NCI-H2227 (cell line): ENCODE measurements around the gene MAP3K5.
"Not testable (repeated sequence)": the region's sequence is repeated elsewhere in the genome, so short reads cannot be mapped to it uniquely, and the experiment has no call there.

ENCODE experiments used
- DNase-seq: peaks from one replicate; lab custom pipeline; 2025; ENCODE audit not compliant: unreplicated experiment; lab: John Stamatoyannopoulos, UW

Gene MAP3K5

DNA sequence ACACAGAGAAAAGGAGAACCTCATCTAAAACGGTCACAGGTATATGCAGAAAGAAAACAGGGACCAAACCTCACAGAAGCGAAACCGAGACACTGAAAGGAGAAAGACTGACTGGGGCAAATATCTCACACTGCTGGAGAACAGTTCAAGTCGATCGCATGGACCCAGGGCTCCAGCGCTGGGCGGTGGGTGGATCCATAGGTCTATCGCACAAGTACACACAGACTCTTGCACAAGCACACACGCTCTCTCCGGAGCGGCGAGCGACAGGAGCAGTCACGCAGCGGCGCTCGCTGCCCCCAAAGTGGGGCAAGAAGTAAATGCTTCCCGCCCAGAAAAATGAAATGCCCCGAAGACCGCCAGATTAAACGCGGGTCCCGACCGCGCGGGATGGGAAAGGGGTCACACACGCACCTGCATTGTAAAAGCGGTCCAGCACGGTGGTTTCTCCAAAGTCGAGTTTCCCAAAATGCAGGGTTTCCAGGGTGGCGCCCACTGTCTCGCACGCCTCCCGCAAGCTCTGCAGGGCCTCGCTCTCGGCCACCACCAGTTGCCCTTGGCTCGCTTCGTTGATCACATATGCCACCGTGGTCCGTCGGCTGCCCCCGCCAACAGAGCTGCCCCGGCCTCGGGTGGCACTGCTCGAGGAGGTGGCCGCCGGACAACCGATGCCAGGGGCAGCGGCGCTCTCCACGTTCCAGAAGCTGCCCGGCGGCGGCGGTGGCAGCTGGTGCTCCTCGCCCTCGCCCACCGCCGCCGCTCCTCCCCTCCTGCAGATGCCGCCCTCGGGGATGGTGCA is 782 bp downstream of the MAP3K5 start:
- peak; percentile 38 for DNase-seq

DNA sequence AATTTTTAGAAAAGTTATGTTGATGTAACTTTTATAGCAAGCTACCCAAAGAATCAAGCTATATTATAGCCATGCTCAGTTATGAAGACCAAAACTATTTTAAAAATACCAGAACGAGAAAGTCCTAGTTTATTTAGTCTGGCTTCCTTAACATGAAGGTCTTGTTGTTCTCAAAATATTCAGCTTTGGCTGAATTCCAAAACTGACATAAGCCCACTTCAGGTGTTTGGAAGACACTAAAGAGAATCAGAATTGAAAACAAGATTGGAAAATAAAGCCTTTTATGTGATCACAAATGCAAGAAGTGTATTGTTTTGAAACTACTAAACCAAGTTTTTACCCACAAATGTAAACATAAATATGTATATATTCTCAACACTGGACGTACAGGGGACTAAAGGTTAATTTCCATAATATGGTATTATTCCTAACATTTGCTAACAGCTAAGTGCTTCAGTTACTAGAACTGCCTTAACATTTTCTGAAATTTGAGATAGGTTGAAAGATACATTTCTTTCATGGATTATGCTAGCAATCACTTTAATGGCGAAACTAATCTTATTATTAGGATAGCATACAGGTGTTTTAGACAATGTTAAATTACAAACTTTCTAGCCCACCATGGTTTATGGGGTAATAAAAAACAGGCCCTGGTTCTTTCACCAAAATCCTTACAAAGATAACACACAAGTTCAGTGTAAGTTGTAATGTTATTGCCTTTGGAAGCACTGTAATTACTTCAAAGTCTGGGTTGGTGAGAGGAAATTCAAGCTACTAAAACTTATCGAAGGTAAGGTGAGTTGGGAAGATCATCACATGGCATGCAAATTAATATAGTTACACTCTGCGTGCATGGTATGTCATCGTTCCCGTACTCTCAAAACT is 1.6 kb downstream of the MAP3K5 start:
- DNase-seq = no peak

DNA sequence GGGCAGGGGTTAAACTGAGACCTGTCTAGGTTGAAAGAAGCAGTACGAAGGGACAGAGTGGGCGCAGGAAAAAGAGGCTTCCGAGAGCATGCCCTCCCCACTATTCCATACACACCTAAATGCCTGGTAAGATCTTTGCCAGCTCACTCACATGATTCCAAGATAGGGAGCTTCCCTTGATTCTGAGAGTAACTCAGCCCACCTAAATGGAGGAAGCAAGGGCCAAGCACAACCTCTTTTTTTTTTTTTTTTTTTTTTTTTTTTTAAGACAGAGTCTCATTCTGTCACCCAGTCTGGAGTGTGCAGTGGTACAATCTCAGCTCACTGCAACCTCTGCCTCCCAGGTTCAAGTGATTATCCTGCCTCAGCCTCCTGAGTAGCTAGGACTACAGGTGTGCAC is 2.8 kb downstream of the MAP3K5 start:
- DNase-seq = not testable (repeated sequence)

DNA sequence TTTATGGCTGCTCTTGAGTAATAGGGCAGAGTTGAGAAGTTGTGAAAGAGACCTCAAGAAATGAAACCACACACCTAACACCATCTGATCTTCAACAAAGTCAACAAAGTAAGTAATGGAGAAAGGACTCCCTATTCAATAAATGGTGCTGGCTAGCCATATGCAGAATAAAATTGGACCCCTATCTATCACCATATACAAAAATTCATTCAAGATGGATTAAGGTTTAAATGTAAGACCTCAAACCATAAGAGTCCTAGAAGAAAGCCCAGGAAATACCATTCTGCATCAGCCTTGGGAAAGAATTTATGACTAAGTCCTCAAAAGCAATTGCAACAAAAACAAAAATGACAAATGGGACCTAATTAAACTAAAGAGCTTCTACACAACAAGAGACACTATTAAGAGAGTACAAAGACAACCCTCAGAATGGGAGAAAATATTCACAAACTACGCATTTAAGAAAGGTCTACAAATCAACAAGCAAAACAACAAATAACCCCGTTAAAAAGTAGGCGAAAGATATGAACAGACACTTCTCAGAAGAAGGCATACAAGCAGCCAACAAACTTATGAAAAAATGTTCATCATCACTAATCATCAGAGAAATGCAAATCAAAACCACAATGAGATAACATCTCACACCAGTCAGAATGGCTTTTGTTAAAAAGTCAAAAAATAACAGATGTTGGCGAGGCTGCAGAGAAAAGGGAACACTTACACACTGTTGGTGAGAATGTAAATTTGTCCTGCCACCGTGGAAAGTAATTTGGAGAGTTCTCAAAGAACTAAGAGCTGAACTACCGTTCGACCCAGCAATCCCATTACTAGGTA is 4.0 kb downstream of the MAP3K5 start:
- DNase-seq = no peak

DNA sequence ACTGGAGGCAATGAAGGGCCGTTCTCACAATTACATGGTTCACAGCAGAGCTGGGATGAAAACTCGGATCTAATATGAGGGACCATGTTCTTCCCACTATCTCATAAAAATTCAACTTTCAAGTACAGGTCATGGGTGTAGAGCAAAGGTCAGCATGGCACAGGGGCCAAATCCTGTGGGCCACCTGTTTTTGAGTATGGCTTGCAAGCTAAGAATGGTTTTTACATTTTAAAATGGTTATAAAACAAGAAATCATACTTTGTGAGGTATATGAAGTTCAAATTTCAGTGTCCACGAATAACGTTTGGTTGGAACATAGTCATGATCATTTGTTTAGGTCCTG is 4.6 kb downstream of the MAP3K5 start:
- DNase-seq = no peak

DNA sequence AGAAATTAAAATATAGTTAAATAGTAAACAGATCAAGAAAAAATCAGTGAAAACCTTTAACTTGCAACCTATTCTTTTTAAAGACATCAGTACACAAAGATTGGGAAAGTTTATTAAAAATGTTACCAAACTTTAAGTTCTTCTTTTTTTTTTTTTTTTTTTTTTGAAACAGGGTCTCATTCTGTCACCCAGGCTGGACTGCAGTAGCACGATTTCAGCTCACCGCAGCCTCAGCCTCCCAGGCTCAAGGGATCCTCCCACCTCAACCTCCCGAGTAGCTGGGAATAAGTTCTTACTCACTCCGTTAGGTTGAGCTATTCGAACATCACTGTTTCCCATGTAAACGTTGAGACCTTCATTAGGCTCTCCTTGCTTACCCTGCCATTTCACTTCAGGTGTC is 5.6 kb downstream of the MAP3K5 start:
- DNase-seq = no peak

DNA sequence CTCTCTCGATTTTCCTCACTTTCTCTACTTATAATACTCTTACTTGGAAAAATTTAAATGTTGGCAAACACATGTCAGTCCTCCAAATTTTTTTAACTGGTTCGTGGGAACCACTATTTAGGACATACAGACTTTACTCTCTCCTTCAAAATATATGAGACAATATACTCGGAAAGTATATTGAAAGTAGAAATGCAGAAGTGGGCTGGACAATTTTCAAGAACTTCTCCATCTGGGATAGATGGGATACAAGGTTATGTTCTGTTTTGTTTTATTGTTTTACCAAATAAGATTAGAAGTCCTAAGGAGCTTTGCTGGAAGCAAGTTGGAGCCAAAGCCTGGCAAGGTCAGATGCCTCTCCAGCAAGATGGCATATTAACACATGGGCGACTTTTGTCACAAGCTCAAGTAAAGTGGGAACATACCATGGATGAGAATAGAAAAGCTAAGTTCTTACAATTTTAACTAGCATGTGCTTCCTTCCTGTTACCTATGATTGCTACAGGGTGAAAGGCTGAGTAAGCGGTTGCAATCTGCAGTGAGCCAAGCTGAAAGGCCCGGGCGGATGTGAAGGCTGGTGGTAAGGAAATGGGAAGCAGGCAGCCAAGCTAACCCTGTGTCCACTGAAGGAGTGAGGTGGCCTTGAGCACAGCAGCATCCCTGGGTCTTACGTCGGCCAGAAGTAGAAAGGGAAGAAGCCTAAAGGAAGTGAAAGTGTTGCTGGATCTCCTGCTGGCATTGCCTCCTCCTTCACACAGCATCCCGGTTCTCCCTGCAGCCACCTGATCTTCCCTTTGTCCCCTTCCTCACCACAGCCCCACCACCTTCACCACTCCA is 7.1 kb downstream of the MAP3K5 start:
- DNase-seq = no peak

DNA sequence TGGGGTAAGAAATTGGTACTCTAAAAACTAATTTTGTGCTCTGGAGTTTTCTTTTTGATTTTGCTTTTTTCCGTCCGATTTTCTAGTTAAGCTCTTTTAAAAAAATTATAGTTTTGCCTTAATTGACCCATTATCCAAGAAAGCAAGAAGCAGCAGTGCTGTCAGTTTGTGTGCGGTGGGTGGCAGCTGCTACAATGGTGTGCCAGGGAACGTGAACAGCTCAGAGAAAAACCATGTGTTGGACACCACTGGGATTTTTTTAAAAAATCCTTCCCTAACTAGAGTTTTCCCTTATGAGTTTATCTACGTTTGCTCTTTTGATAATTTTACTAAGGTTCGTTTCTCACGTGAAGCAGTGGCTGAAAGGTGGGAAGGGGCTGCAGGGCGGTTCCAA is 8.0 kb downstream of the MAP3K5 start:
- no peak for DNase-seq

DNA sequence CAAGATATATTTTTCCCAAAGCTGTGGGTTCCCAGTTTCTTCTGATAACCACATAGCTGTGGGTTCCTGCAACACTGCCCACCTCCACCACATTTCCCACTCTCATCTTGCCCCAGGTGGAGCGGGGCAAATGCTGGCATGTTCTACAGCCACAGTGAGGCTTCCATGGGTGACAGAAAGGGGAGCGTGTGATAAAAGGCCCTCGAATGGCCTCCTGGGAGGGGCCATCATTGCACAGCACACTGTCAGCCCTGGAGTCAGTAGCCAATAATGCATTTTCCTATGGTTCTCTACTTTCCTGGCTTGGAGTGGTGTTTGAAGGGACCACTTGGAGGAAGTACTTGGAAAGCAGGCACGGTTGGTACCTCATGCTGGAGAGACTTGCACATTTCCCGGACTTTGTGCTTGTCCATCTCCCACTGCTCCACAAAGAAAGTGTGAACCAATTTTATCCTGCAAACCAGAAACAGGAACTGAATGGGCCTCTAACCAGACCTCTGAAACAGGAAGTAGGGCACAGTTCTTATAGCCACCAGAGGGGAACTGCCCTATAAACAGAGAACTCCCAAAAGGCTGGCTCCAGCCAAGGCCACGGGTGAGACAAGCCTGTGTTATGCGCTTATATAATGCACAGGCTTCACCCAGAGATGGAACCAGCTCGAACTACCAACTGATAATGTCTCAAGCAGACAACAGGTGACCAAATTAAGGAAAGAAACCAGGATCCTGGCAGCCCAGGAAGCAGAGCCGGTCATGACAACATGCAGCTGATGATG is 8.6 kb downstream of the MAP3K5 start:
- DNase-seq = no peak

DNA sequence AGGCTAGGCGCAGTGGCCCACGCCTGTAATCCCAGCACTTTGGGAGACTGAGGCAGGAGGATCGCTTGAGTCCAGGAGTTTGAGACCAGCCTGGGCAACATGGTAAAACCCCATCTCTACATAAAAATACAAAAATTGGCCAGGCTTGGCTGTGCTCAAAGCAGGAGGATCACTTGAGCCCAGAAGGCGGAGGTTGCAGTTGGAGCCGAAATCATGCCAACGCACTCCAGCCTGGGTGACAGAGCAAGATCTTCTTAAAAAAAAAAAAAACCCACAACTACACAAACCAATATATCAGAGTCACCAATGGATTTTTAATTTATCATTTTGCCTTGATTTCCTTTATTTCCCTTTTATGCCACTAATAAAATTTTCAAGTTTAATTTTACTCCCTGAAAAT is 9.3 kb downstream of the MAP3K5 start:
- DNase-seq = no peak

DNA sequence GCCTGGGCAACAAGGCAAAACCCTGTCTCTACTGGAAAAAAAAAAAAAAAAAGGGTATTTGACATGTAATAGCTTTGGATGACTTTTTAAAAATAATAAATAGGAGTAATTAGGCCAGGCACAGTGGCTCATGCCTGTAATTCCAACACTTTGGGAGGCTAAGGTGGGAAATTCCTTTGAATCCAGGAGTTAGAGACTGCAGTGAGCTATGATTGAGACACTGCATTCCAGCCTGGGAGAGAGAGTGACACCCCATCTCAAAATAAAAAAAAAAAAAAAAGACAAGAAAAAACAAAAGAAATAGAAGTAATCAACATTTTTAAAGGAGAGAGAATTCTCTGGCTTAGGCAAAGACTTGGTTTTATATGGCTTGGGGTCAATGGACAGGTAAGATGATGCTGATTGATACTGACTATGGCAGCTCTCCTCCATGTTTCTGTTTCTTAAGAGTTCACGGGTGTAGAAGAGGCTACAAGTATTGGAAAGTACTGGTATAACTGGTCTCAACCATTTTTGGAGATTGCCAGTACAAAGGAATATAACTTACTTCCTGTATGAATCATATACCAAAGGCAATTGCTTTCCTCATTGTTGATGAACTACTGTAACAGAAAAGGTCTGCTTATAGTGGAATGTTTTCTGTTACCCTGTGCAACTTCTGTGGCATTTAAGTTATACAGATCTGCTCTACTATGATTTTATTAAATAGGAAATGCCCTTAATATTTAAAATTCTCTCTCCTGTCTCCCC is 10.1 kb downstream of the MAP3K5 start:
- DNase-seq = no peak

DNA sequence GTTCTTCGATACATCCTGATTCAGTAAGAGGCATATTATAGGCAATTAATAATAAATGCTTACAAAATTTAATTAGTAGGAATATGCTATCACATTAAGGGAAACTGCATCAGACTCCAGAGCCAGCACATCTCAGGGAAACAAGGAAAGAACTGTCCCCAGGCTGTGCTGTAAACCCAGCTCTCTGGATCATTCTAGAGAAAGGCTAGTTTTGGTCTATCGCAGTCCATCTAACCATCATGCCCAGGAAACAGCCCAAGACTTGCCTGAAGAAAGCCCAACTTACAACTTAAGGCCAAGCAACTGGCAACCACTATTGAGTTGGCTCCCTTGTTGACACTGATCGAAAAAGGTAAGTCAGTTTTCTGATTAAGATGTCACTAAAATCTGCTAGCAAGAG is 11.3 kb downstream of the MAP3K5 start:
- no peak for DNase-seq

DNA sequence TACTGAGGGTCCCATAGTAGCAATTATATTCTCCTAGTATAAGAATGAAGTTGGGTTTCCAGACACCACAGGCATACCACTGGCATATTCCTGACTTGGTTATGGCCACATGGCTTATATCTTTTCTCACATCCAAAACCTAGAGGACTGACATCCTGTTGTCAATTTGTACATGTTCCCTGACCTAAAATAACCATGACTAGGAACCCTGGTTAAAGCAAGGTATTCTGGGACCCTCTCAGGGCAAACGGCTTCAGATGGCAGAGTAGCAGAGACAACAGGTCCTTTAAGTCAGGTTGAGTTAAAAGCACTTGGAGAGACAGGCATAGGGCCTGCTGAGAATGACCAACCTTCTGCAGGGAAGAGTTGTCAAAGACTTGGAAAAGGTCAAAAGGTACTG is 12.6 kb downstream of the MAP3K5 start:
- DNase-seq = no peak

DNA sequence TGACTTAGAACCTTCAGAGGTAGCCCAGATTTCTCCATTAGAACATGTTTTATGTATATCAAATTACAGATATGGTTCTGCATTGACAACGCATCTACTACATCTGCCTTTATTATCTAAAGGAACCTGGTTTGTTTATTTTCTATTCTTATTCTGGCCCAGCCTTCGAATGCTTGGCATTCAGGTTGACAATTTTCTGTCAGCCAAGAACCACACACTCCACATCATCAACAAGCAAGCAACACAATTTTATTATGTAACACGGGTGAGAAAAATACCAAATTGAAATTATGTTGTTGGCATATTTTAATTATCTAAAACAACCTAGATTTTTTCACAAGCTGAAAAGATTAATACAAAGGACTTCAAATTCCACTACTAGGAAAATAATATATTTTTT is 14.6 kb downstream of the MAP3K5 start:
- DNase-seq = no peak

DNA sequence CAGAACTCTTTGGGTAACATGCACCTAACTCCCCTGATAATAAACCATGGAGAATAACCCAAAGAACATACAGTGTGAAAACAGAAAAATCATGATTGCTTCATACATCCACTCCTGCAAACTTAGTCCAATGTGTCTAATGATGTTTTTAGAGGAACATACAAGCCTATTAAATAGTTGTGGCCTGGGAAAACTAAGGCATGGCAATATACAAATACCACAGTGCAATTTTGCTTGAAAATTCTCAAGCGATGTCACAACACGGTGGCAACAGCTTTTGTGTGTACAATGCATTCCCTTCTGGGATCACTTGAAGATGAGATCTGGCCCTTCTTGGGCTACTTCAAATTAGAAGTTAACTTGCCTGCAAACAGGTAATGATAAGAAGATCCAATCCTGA is 16.7 kb downstream of the MAP3K5 start:
- DNase-seq = no peak

DNA sequence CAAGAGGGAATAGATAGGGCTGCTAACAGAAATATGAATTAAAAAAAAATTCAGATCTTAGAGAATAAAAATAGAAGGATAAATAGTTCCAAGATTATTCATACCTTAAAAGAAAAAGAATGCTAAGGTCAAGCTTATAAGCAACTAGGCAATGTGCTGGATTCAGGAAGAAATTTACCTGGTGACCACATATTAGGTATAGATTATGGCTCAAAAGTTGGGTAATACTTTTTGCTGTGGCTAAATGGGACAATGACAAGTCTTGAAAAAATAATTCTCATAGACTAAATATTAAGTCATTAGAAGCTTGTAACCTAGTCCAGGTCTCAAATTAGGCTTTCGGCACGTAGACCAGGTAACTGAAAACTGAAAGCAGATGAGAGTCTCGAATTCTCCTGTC is 17.2 kb downstream of the MAP3K5 start:
- DNase-seq = no peak

DNA sequence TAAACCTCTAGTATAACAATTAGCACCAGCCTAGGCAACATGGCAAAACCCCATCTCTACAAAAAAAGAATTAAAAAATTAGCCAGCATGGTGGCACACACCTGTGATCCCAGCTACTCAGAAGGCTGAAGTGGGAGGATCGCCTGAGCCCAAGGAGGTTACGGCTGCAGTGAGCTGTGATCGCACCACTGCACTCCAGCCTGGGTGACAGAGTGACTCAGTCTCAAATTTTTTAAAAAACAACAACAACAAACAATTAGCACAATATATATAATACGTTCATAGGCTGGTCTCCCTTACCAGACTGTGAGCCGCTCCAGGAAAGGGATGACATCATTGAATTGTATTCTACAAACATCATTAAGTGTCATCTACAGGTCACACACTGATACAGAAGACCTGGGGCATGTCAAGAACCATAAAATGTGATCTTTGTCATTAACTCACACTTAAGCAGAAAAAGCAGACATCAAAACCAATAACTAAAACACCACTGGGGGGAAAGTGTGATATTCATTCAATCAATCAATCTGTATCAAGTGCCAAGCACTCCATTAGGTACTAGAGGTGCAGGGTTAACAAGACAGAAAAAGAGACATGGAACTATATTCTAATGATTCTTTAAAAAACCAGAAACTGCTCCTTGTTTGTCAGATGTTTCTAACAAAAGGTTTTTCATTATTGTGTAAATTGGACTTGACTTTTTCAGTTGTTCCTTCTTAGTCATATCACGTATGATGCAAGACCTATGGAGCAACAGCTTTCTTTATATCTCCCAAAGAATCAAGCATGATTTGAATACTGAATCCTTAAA is 17.8 kb downstream of the MAP3K5 start:
- DNase-seq = no peak

DNA sequence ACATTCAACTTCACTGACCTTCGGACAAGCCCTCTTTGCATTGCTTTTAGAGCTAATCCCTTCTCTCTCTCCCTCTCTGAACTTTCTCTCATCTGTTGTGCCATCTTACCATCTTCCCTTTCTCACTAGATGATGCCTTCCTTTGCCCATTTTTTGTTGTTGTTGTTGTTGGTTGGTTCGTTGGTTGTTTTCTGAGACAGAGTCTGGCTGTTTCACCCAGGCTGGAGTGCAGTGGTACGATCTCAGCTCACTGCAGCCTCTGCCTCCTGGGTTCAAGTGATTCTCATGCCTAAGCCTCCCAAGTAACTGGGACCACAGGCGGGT is 18.8 kb downstream of the MAP3K5 start:
- DNase-seq = no peak
